GM23338 (cell line): ENCODE data around the gene CCDC39.

Experiments
- CREB1 ChIP-seq: fragments of 250-450 bp; sonication (Bioruptor Pico); IDR thresholded peaks from 2 replicates; pipeline ENCODE4 v1.5.0; 2020; ENCODE audit warnings: low read depth, mild to moderate bottlenecking, moderate library complexity
- EZH2 ChIP-seq: fragments of 200-600 bp; sonication (generic); IDR thresholded peaks from one replicate; pipeline ENCODE4 v1.8.0; 2017; ENCODE audit warnings: antibody characterized with exemption, mild to moderate bottlenecking, low read depth; ENCODE audit not compliant: unreplicated experiment
- EZH2phosphoT487 ChIP-seq: fragments of 200-600 bp; sonication (generic); IDR thresholded peaks from one replicate; pipeline ENCODE4 v1.8.1; 2018; ENCODE audit warnings: antibody characterized with exemption; ENCODE audit not compliant: unreplicated experiment
- JUNB ChIP-seq: IDR thresholded peaks from one replicate; pipeline ENCODE4 v1.6.1; 2016; ENCODE audit warnings: antibody characterized with exemption; ENCODE audit not compliant: unreplicated experiment
- NANOG ChIP-seq: IDR thresholded peaks from 2 replicates; pipeline ENCODE4 v1.6.1; 2016; ENCODE audit warnings: antibody characterized with exemption, borderline replicate concordance
- POLR2AphosphoS5 ChIP-seq: IDR thresholded peaks from 2 replicates; pipeline ENCODE4 v1.6.1; 2016; ENCODE audit warnings: antibody characterized with exemption, low read depth
- STAT1 ChIP-seq: IDR thresholded peaks from one replicate; pipeline ENCODE4 v1.6.1; 2016; ENCODE audit warnings: antibody characterized with exemption; ENCODE audit not compliant: unreplicated experiment
- ZNF114 ChIP-seq: fragments of 250-450 bp; sonication (Bioruptor Pico); IDR thresholded peaks from 2 replicates; pipeline ENCODE4 v1.5.0; 2020; ENCODE audit warnings: mild to moderate bottlenecking, moderate library complexity
- ZNF331 ChIP-seq: fragments of 250-450 bp; sonication (Bioruptor Pico); IDR thresholded peaks from 2 replicates; pipeline ENCODE4 v1.5.0; 2020; ENCODE audit warnings: low read depth, mild to moderate bottlenecking, moderate library complexity
- TF ChIP-seq, protein P1 (sequence below), 2 experiments: fragments of 200-600 bp in 1 of 2; sonication (generic) in 1 of 2; conservative IDR thresholded peaks; 2 replicates each; pipeline versions ENCODE4 v1.5.1 to v1.6.1; 2016 to 2017; ENCODE audit warnings: antibody characterized with exemption in 2 of 2, low read depth in 2 of 2, mild to moderate bottlenecking in 2 of 2, moderate library complexity in 1 of 2
- TF ChIP-seq, protein P2 (sequence below): IDR thresholded peaks from one replicate; pipeline ENCODE4 v1.6.1; 2018; ENCODE audit warnings: antibody characterized with exemption; ENCODE audit not compliant: unreplicated experiment
- TF ChIP-seq, protein P3 (sequence below): IDR thresholded peaks from 2 replicates; pipeline ENCODE4 v1.6.1; 2016; ENCODE audit warnings: antibody characterized with exemption

DNA sequence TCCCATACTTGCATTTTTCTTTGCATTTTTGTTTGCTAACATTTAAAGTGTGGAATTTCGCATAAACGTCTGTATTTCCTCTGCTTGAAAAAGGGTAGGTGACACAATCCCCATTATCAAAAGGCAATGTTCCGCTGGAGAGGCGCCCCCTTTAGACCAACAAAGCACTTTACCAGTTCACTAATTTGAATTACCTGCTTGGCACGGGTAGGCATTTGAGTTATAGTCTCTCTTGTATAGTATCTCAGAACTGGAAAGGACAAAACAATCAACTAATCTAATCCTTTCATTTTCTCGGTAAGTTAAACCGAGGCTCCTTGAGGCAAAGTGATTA is 775 bp upstream of the CCDC39 start:
- TF ChIP-seq, protein P1, sequence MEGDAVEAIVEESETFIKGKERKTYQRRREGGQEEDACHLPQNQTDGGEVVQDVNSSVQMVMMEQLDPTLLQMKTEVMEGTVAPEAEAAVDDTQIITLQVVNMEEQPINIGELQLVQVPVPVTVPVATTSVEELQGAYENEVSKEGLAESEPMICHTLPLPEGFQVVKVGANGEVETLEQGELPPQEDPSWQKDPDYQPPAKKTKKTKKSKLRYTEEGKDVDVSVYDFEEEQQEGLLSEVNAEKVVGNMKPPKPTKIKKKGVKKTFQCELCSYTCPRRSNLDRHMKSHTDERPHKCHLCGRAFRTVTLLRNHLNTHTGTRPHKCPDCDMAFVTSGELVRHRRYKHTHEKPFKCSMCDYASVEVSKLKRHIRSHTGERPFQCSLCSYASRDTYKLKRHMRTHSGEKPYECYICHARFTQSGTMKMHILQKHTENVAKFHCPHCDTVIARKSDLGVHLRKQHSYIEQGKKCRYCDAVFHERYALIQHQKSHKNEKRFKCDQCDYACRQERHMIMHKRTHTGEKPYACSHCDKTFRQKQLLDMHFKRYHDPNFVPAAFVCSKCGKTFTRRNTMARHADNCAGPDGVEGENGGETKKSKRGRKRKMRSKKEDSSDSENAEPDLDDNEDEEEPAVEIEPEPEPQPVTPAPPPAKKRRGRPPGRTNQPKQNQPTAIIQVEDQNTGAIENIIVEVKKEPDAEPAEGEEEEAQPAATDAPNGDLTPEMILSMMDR (conservative IDR thresholded peaks at IDR 0.05; ENCODE audit: low read depth in 2 of 2) = peak; percentile 76 to 97
- TF ChIP-seq EZH2phosphoT487 = no peak
- TF ChIP-seq CREB1 (CRISPR knock-in tag) = 0 out of 2 replicates have a peak, but pooled peaks have one; percentile 23
- TF ChIP-seq EZH2 = no peak
- no peak for TF ChIP-seq POLR2AphosphoS5
- TF ChIP-seq, protein P2, sequence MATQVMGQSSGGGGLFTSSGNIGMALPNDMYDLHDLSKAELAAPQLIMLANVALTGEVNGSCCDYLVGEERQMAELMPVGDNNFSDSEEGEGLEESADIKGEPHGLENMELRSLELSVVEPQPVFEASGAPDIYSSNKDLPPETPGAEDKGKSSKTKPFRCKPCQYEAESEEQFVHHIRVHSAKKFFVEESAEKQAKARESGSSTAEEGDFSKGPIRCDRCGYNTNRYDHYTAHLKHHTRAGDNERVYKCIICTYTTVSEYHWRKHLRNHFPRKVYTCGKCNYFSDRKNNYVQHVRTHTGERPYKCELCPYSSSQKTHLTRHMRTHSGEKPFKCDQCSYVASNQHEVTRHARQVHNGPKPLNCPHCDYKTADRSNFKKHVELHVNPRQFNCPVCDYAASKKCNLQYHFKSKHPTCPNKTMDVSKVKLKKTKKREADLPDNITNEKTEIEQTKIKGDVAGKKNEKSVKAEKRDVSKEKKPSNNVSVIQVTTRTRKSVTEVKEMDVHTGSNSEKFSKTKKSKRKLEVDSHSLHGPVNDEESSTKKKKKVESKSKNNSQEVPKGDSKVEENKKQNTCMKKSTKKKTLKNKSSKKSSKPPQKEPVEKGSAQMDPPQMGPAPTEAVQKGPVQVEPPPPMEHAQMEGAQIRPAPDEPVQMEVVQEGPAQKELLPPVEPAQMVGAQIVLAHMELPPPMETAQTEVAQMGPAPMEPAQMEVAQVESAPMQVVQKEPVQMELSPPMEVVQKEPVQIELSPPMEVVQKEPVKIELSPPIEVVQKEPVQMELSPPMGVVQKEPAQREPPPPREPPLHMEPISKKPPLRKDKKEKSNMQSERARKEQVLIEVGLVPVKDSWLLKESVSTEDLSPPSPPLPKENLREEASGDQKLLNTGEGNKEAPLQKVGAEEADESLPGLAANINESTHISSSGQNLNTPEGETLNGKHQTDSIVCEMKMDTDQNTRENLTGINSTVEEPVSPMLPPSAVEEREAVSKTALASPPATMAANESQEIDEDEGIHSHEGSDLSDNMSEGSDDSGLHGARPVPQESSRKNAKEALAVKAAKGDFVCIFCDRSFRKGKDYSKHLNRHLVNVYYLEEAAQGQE = no peak
- TF ChIP-seq, protein P3, sequence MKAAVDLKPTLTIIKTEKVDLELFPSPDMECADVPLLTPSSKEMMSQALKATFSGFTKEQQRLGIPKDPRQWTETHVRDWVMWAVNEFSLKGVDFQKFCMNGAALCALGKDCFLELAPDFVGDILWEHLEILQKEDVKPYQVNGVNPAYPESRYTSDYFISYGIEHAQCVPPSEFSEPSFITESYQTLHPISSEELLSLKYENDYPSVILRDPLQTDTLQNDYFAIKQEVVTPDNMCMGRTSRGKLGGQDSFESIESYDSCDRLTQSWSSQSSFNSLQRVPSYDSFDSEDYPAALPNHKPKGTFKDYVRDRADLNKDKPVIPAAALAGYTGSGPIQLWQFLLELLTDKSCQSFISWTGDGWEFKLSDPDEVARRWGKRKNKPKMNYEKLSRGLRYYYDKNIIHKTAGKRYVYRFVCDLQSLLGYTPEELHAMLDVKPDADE = no peak
- TF ChIP-seq NANOG = no peak
- TF ChIP-seq ZNF331 (CRISPR knock-in tag) = no peak
- TF ChIP-seq JUNB = no peak
- no peak for TF ChIP-seq ZNF114 (CRISPR knock-in tag)
- TF ChIP-seq STAT1 = no peak
